B cell (primary cell): ENCODE measurements around the gene CYRIA. TPM values are rescaled to one million over a fixed set of nuclear protein-coding genes. Genes with fewer than 3 reads are reported as not detected.

Source experiments
- ATAC-seq: fragments of 200-7000 bp; cut with Tn5 transposase; one replicate; pipeline ENCODE4 v1.10.0; 2021; ENCODE audit warnings: low read depth, mild to moderate bottlenecking, moderate number of reproducible peaks, moderate library complexity
- CTCF ChIA-PET: fragments of 350-600 bp; sonication (Branson Sonifier 250); formaldehyde crosslinking; loops from one replicate; lab custom pipeline; 2021; ENCODE audit warnings: antibody characterized with exemption, inconsistent platforms; lab: Charles Lee
- POLR2A ChIA-PET: fragments of 350-600 bp; sonication (Branson Sonifier 250); formaldehyde crosslinking; loops from one replicate; lab custom pipeline; 2021; ENCODE audit warnings: antibody characterized with exemption; lab: Charles Lee
- DNase-seq: peaks from one replicate; pipeline ENCODE4 v3.0.0; 2013
- H2AFZ ChIP-seq: 2 replicates; pipeline ENCODE4 v1.6.1; 2012; ENCODE audit warnings: mild to moderate bottlenecking, low read depth, low read length; ENCODE audit not compliant: insufficient read depth, poor library complexity, severe bottlenecking
- H3K27ac ChIP-seq, 2 donors: 1 replicate in 1 of 2; 2 replicates in 1 of 2; pipeline ENCODE4 v1.5.1; 2012 to 2013; ENCODE audit warnings: low read length in 2 of 2, mild to moderate bottlenecking in 2 of 2, moderate library complexity in 1 of 2
- H3K27me3 ChIP-seq, 4 experiments: fragments of 200-600 bp in 1 of 4; sonication (generic) in 1 of 4; replicated peaks in 1 of 4; 1 replicate in 2 of 4; 2 replicates in 2 of 4; pipeline versions ENCODE4 v1.6.1 to v1.7.0; 2013 to 2016; ENCODE audit warnings: low read length in 3 of 4, mild to moderate bottlenecking in 2 of 4, mixed read lengths in 1 of 4, moderate library complexity in 1 of 4; ENCODE audit not compliant: insufficient read depth in 4 of 4, control insufficient read depth in 3 of 4; ENCODE audit errors: control extremely low read depth in 1 of 4
- H3K36me3 ChIP-seq, 2 experiments: replicated peaks in 1 of 2; 1 replicate in 1 of 2; 2 replicates in 1 of 2; pipeline versions ENCODE4 v1.6.1 to v1.7.1; 2013; ENCODE audit warnings: low read length in 1 of 2; ENCODE audit not compliant: insufficient read depth in 2 of 2, control insufficient read depth in 1 of 2; ENCODE audit errors: control extremely low read depth in 1 of 2, extremely low read depth in 1 of 2
- H3K4me1 ChIP-seq, 2 donors: fragments of 200-600 bp in 1 of 2; sonication (generic) in 1 of 2; 1 replicate in 1 of 2; 2 replicates in 1 of 2; pipeline versions ENCODE4 v1.5.1 to v1.6.1; 2013 to 2017; ENCODE audit warnings: low read length in 2 of 2; ENCODE audit not compliant: control insufficient read depth in 2 of 2, insufficient read depth in 2 of 2
- H3K4me2 ChIP-seq: replicated peaks from 2 replicates; pipeline ENCODE3; 2012; ENCODE audit warnings: mild to moderate bottlenecking, low read depth, low read length; ENCODE audit not compliant: poor library complexity, severe bottlenecking
- H3K4me3 ChIP-seq, 5 experiments: fragments of 200-600 bp in 1 of 5; sonication (generic) in 1 of 5; 1 replicate in 3 of 5; 2 replicates in 2 of 5; pipeline versions ENCODE4 v1.5.1 to v1.7.0; 2011 to 2016; ENCODE audit warnings: low read length in 4 of 5, mild to moderate bottlenecking in 4 of 5, low read depth in 2 of 5, control low read depth in 1 of 5, moderate library complexity in 1 of 5; ENCODE audit not compliant: insufficient read depth in 1 of 5; ENCODE audit errors: control extremely low read depth in 1 of 5, extremely low read depth in 1 of 5
- H3K79me2 ChIP-seq: fragments of 200-600 bp; sonication (generic); one replicate; pipeline ENCODE4 v1.6.0; 2016; ENCODE audit warnings: low read length; ENCODE audit not compliant: control insufficient read depth, insufficient read depth
- H3K9ac ChIP-seq: fragments of 200-600 bp; sonication (generic); 2 replicates; pipeline ENCODE4 v1.6.1; 2017; ENCODE audit warnings: mild to moderate bottlenecking, low read length, moderate library complexity
- H3K9me3 ChIP-seq, 3 donors: one replicate each; pipeline versions ENCODE4 v1.6.1 to v1.7.1; 2013; ENCODE audit warnings: low read length in 2 of 3; ENCODE audit not compliant: control insufficient read depth in 2 of 3, insufficient read depth in 1 of 3; ENCODE audit errors: control extremely low read depth in 1 of 3
- H4K20me1 ChIP-seq: 2 replicates; pipeline ENCODE4 v1.6.0; 2012; ENCODE audit warnings: mild to moderate bottlenecking, low read length; ENCODE audit not compliant: insufficient read depth, control insufficient read depth, poor library complexity, severe bottlenecking
- H3K27ac Mint-ChIP-seq: one replicate; pipeline ENCODE4 v1.8.0; 2021; ENCODE audit warnings: mixed read lengths
- H3K27me3 Mint-ChIP-seq: one replicate; pipeline ENCODE4 v1.8.0; 2021; ENCODE audit warnings: mixed read lengths
- H3K4me1 Mint-ChIP-seq: one replicate; pipeline ENCODE4 v1.8.0; 2021; ENCODE audit warnings: mixed read lengths
- H3K4me3 Mint-ChIP-seq: one replicate; pipeline ENCODE4 v1.8.0; 2021; ENCODE audit warnings: mixed read lengths
- H3K9me3 Mint-ChIP-seq: one replicate; pipeline ENCODE4 v1.8.0; 2022; ENCODE audit warnings: mixed read lengths; ENCODE audit not compliant: insufficient read depth
- EZH2 ChIP-seq: IDR thresholded peaks from 2 replicates; pipeline ENCODE4 v1.6.1; 2012; ENCODE audit warnings: borderline replicate concordance, low read depth, mild to moderate bottlenecking, moderate library complexity, low read length; ENCODE audit not compliant: insufficient read depth, poor library complexity, severe bottlenecking
- WGBS: methylation state at CpG from one replicate; pipeline ENCODE4 v1.1.5; 2013; ENCODE audit warnings: missing lambda C conversion rate; ENCODE audit not compliant: insufficient coverage; 5-methylcytosine and 5-hydroxymethylcytosine counted together
- intact Hi-C: fragments of 100-400 bp; cut with micrococcal nuclease; formaldehyde crosslinking; loops from one replicate; pipeline ENCODE4 v1.10.0; 2022
- polyA plus RNA-seq: library from polyadenylated mRNA; depleted of rRNA; stranded (reverse); fragments of >200 nt; gene quantifications from 2 replicates; pipeline ENCODE4 v1.2.3, GENCODE V29; 2012
- total RNA-seq, 2 donors: library from RNA; stranded (reverse); fragments of 120-200 nt in 1 of 2; gene quantifications; 1 replicate in 1 of 2; 2 replicates in 1 of 2; pipeline versions ENCODE4 v1.2.3 to v1.2.4, GENCODE V29; 2013 to 2022
- TF ChIP-seq, protein P1 (sequence below): fragments of 200-600 bp; IDR thresholded peaks from one replicate; pipeline ENCODE4 v1.8.0; 2022; ENCODE audit warnings: antibody characterized with exemption, mild to moderate bottlenecking

Gene CYRIA
- total and polyA plus RNA-seq, 2 donors (not counting 1 experiment from before 2014, with no cell fraction given): 16.8 to 58.8 TPM

DNA sequence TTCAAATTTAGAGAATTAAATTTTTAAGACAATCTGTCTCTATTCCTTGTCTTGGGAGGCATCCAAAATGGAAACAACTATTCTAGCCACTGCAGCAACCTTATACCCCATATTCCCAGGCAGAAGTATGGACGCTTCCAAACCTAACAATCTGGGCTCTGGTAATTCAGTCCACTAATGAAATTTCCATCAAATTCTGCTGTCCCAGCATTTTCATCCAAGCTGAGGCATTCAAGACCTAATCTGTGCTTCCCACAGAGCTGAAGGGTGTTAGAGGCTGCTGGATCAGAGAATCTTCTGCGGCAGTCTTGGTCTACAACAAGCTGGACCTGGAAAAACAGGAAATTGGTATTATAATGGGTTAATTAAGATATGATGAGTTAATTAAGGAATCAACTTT lies 42.5 kb upstream of the CYRIA start:
- POLR2A ChIA-PET: no interaction called here
- H3K9ac ChIP-seq: no peak overlapping the region

DNA sequence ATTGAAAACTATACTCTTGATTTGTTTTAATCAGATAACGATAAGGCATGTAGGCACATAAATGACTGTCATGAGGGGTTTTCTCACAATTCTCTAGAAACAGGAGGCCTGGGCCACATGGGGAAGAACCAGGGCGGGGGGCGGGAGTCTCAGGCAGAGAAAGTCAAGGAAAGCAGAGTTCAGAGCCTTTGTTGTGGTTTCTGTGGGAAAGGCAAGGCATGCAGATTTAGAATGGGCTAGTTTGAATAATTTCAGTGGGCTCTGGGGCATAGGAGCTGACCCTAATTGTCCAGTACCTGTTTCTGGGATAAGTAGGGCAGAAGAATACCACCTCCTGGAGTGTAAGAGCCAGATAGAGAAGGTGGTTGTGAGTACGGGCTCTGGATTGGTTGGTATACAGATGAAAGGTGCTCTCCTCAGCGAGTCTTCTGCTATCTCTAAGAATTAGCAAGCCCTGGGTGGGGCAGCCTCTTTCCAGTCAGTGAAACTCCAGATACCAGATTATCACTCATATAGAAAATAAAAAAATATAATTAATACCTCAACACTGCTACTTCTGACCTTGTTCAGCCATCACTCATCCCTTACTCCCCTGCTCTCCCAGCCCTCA lies 41.5 kb upstream of the CYRIA start:
- no peaks in the 10 kb centered on the region for H3K9me3 Mint-ChIP-seq
- H3K36me3 ChIP-seq: no peaks in the 10 kb centered on the region
- TF ChIP-seq, protein P1, sequence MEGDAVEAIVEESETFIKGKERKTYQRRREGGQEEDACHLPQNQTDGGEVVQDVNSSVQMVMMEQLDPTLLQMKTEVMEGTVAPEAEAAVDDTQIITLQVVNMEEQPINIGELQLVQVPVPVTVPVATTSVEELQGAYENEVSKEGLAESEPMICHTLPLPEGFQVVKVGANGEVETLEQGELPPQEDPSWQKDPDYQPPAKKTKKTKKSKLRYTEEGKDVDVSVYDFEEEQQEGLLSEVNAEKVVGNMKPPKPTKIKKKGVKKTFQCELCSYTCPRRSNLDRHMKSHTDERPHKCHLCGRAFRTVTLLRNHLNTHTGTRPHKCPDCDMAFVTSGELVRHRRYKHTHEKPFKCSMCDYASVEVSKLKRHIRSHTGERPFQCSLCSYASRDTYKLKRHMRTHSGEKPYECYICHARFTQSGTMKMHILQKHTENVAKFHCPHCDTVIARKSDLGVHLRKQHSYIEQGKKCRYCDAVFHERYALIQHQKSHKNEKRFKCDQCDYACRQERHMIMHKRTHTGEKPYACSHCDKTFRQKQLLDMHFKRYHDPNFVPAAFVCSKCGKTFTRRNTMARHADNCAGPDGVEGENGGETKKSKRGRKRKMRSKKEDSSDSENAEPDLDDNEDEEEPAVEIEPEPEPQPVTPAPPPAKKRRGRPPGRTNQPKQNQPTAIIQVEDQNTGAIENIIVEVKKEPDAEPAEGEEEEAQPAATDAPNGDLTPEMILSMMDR: no peak
- TF ChIP-seq EZH2: no peak
- POLR2A ChIA-PET: interaction anchor here (0.6 kb wide), 2 partner anchors 11 to 529 kb away, joined by 3 to 4 read pairs; no protein-coding TSS in a partner anchor
- H3K9ac ChIP-seq: no peak overlapping the region
- H2AFZ ChIP-seq: no peak overlapping the region
- WGBS: 50% methylated on average over 3 of the region's 5 CpGs
- H3K27ac ChIP-seq: no peak overlapping the region
- peaks cover 17% of the 10 kb centered on the region for H3K4me1 Mint-ChIP-seq
- H3K4me2 ChIP-seq: no peak overlapping the region
- H3K4me3 ChIP-seq: no peak overlapping the region
- H3K27me3 Mint-ChIP-seq: no peaks in the 10 kb centered on the region
- ATAC-seq (no peak), DNase-seq (no peak)
- H3K79me2 ChIP-seq: no peaks in the 10 kb centered on the region
- H3K9me3 ChIP-seq: peaks cover 0 to 1% (median 0%) of the 10 kb centered on the region in 3 donors
- H3K27ac Mint-ChIP-seq: no peak overlapping the region
- no peaks in the 10 kb centered on the region for H4K20me1 ChIP-seq
- H3K27me3 ChIP-seq: no peaks in the 10 kb centered on the region
- H3K4me3 Mint-ChIP-seq: no peak overlapping the region
- CTCF ChIA-PET: no interaction called here
- peaks cover 2 to 5% of the 10 kb centered on the region in 2 donors for H3K4me1 ChIP-seq
- intact Hi-C loops: no loop called here

More for the DNA sequence above, 42.5 kb upstream of the CYRIA start:
- Histone ChIP-seq H3K4me2 (no peak overlapping the region), H3K79me2 (no peaks in the 10 kb centered on the region), H3K27me3 (no peaks in the 10 kb centered on the region), H3K4me3 (no peak overlapping the region), H3K4me1 (peaks cover 13 to 14% of the 10 kb centered on the region in 2 donors), H3K36me3 (no peaks in the 10 kb centered on the region), H4K20me1 (no peaks in the 10 kb centered on the region), H3K27ac (no peak overlapping the region), H2AFZ (no peak overlapping the region), H3K9me3 (peaks cover 0 to 1% (median 0%) of the 10 kb centered on the region in 3 donors)
- TF ChIP-seq EZH2: no peak
- TF ChIP-seq, protein P1: no peak
- CTCF ChIA-PET: no interaction called here
- WGBS: 100% methylated on average over 1 of the region's 2 CpGs
- ATAC-seq (no peak), DNase-seq (no peak)
- Mint-ChIP-seq H3K4me1 (peaks cover 26% of the 10 kb centered on the region), H3K27ac (no peak overlapping the region), H3K9me3 (no peaks in the 10 kb centered on the region), H3K4me3 (no peak overlapping the region), H3K27me3 (no peaks in the 10 kb centered on the region)
- intact Hi-C loops: no loop called here
